H9 (cell line): Measurements from ENCODE around the gene CEMIP2. TPM values are rescaled to one million over a fixed set of nuclear protein-coding genes. Genes with fewer than 3 reads are reported as not detected.

ENCODE experiments used
- DNase-seq: peaks from one replicate; pipeline ENCODE4 v3.0.0-alpha.2; 2017
- H2AFZ ChIP-seq: one replicate; pipeline ENCODE4 v1.6.1; 2013; ENCODE audit warnings: mild to moderate bottlenecking, low read length, control low read depth, moderate library complexity
- H2AK5ac ChIP-seq: 2 replicates; pipeline ENCODE4 v1.6.1; 2013; ENCODE audit warnings: low read length, control low read depth, mixed read lengths; ENCODE audit not compliant: insufficient read length
- H2BK120ac ChIP-seq: one replicate; pipeline ENCODE4 v1.6.1; 2013; ENCODE audit warnings: low read depth, mild to moderate bottlenecking, low read length, control low read depth, inconsistent platforms; ENCODE audit not compliant: poor library complexity, severe bottlenecking
- H2BK12ac ChIP-seq: 2 replicates; pipeline ENCODE4 v1.6.1; 2013; ENCODE audit warnings: low read length, control low read depth, mixed read lengths, low read depth; ENCODE audit not compliant: insufficient read length
- H2BK15ac ChIP-seq: 2 replicates; pipeline ENCODE4 v1.6.1; 2013; ENCODE audit warnings: low read depth, low read length, control low read depth
- H2BK20ac ChIP-seq: one replicate; pipeline ENCODE4 v1.6.1; 2013; ENCODE audit warnings: low read depth, mild to moderate bottlenecking, low read length, control low read depth, inconsistent platforms; ENCODE audit not compliant: poor library complexity, severe bottlenecking
- H2BK5ac ChIP-seq: 2 replicates; pipeline ENCODE4 v1.6.1; 2013; ENCODE audit warnings: low read length, control low read depth, mixed read lengths; ENCODE audit not compliant: insufficient read length
- H3K14ac ChIP-seq: 2 replicates; pipeline ENCODE4 v1.6.1; 2013; ENCODE audit warnings: low read length, control low read depth; ENCODE audit not compliant: insufficient read depth
- H3K18ac ChIP-seq: 2 replicates; pipeline ENCODE4 v1.6.1; 2013; ENCODE audit warnings: low read depth, mild to moderate bottlenecking, mixed read lengths, low read length, control low read depth; ENCODE audit not compliant: insufficient read length
- H3K23ac ChIP-seq: 2 replicates; pipeline ENCODE4 v1.6.1; 2013; ENCODE audit warnings: low read length, control low read depth, mixed read lengths, low read depth; ENCODE audit not compliant: insufficient read length
- H3K23me2 ChIP-seq: 2 replicates; pipeline ENCODE4 v1.6.1; 2013; ENCODE audit warnings: low read depth, mild to moderate bottlenecking, mixed read lengths, low read length, control low read depth; ENCODE audit not compliant: insufficient read length, poor library complexity, severe bottlenecking
- H3K27ac ChIP-seq: 2 replicates; pipeline ENCODE4 v1.5.1; 2013; ENCODE audit warnings: low read length, control low read depth, mixed read lengths, low read depth; ENCODE audit not compliant: insufficient read length
- H3K27me3 ChIP-seq: 2 replicates; pipeline ENCODE4 v1.6.1; 2013; ENCODE audit warnings: low read length, control low read depth, inconsistent platforms; ENCODE audit not compliant: insufficient read depth
- H3K4ac ChIP-seq: 2 replicates; pipeline ENCODE4 v1.6.1; 2013; ENCODE audit warnings: low read depth, mild to moderate bottlenecking, control low read depth, inconsistent platforms, low read length, moderate library complexity
- H3K4me1 ChIP-seq: 2 replicates; pipeline ENCODE4 v1.6.1; 2013; ENCODE audit warnings: low read length, control low read depth, inconsistent platforms; ENCODE audit not compliant: insufficient read depth
- H3K4me2 ChIP-seq: 2 replicates; pipeline ENCODE4 v1.6.1; 2013; ENCODE audit warnings: low read length, control low read depth, mixed read lengths; ENCODE audit not compliant: insufficient read length, insufficient read depth
- H3K56ac ChIP-seq: 2 replicates; pipeline ENCODE4 v1.6.1; 2013; ENCODE audit warnings: low read depth, mild to moderate bottlenecking, mixed read lengths, low read length, control low read depth; ENCODE audit not compliant: insufficient read length
- H3K79me1 ChIP-seq: 2 replicates; pipeline ENCODE4 v1.6.1; 2013; ENCODE audit warnings: low read depth, mild to moderate bottlenecking, moderate library complexity, low read length, control low read depth, inconsistent platforms; ENCODE audit not compliant: insufficient read depth, poor library complexity, severe bottlenecking
- H3K79me2 ChIP-seq: 2 replicates; pipeline ENCODE4 v1.6.1; 2013; ENCODE audit warnings: low read length, control low read depth, inconsistent platforms; ENCODE audit not compliant: insufficient read depth
- H3K9ac ChIP-seq: 2 replicates; pipeline ENCODE4 v1.6.1; 2013; ENCODE audit warnings: low read length, control low read depth, mixed read lengths; ENCODE audit not compliant: insufficient read length; ENCODE audit errors: extremely low read depth
- H3K9me3 ChIP-seq: one replicate; pipeline ENCODE4 v1.6.1; 2013; ENCODE audit warnings: low read depth, low read length, inconsistent platforms; ENCODE audit not compliant: control insufficient read depth
- H3T11ph ChIP-seq: one replicate; pipeline ENCODE4 v1.6.1; 2013; ENCODE audit warnings: mild to moderate bottlenecking, low read length, control low read depth, inconsistent platforms
- H4K20me1 ChIP-seq: one replicate; pipeline ENCODE4 v1.6.1; 2013; ENCODE audit not compliant: control insufficient read depth, insufficient read length, insufficient read depth
- H4K5ac ChIP-seq: 2 replicates; pipeline ENCODE4 v1.6.1; 2013; ENCODE audit warnings: low read depth, mild to moderate bottlenecking, mixed read lengths, low read length, control low read depth; ENCODE audit not compliant: insufficient read length
- H4K8ac ChIP-seq: replicated peaks from 2 replicates; pipeline ENCODE4 v1.6.1; 2013; ENCODE audit warnings: low read length, control low read depth, mixed read lengths, low read depth; ENCODE audit not compliant: insufficient read length
- H4K91ac ChIP-seq: 2 replicates; pipeline ENCODE4 v1.6.1; 2013; ENCODE audit warnings: low read depth, mild to moderate bottlenecking, moderate library complexity, mixed read lengths, low read length, control low read depth; ENCODE audit not compliant: insufficient read length
- H3K27ac Mint-ChIP-seq, 3 experiments: 2 replicates in 2 of 3; 3 replicates in 1 of 3; pipeline ENCODE4 v1.8.0; 2020 to 2021; ENCODE audit warnings: mixed read lengths in 3 of 3, mild to moderate bottlenecking in 1 of 3, moderate library complexity in 1 of 3
- H3K27me3 Mint-ChIP-seq: 2 replicates; pipeline ENCODE4 v1.8.0; 2021; ENCODE audit warnings: low read depth, mild to moderate bottlenecking, moderate library complexity, mixed read lengths
- H3K36me3 Mint-ChIP-seq, 3 experiments: 2 replicates in 2 of 3; 3 replicates in 1 of 3; pipeline ENCODE4 v1.8.0; 2020 to 2021; ENCODE audit warnings: low read depth in 3 of 3, mixed read lengths in 3 of 3; ENCODE audit not compliant: insufficient read depth in 1 of 3
- H3K4me1 Mint-ChIP-seq, 2 experiments: 2 replicates each; pipeline ENCODE4 v1.8.0; 2020; ENCODE audit warnings: mixed read lengths in 2 of 2
- H3K4me3 Mint-ChIP-seq, 2 experiments: 2 replicates in 1 of 2; 3 replicates in 1 of 2; pipeline ENCODE4 v1.8.0; 2020 to 2021; ENCODE audit warnings: mild to moderate bottlenecking in 2 of 2, mixed read lengths in 2 of 2, moderate library complexity in 1 of 2
- H3K9me3 Mint-ChIP-seq, 2 experiments: 2 replicates in 1 of 2; 3 replicates in 1 of 2; pipeline ENCODE4 v1.8.0; 2020; ENCODE audit warnings: mild to moderate bottlenecking in 2 of 2, mixed read lengths in 2 of 2, moderate library complexity in 1 of 2
- WGBS: extraction: QIAGEN DNeasy Blood & Tissue Kit; methylation state at CpG from one replicate; pipeline ENCODE4 v1.1.7; 2013; ENCODE audit warnings: missing lambda C conversion rate, low lambda C conversion rate, mixed read lengths; ENCODE audit not compliant: insufficient read length; ENCODE audit errors: extremely low coverage; 5-methylcytosine and 5-hydroxymethylcytosine counted together
- total RNA-seq: library from RNA; stranded (reverse); gene quantifications from 2 replicates; pipeline ENCODE4 v1.2.1, GENCODE V29; 2021
- TF ChIP-seq, protein P1 (sequence below): fragments of 200-600 bp; sonication (generic); conservative IDR thresholded peaks from 3 replicates; pipeline ENCODE4 v1.8.0; 2021; ENCODE audit warnings: antibody characterized with exemption, mild to moderate bottlenecking

CEMIP2 gene
- total RNA-seq, 1 experiment from 2014 or later: 77.2 TPM

DNA sequence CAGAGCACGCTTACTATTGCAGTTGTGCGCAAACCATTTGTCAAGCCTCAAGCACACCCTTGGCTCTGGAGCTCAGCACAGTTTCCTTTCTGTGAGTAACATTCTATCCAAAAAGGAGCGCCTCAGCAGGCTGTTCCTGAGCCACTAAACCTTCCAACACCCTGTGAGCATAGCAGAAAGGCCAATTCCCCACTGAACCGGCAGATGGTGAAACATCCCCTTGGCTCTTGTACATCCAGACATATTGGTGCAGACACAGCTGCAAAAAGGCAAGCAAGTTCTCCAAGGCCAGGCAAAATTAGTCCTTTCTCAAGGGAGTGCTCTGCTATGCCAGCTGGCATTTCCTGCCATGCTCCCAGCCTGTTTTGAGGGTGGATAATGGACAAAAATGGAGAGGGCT, 44.1 kb upstream of the CEMIP2 start:
- no peak overlapping the region for H4K91ac ChIP-seq
- H3K79me2 ChIP-seq: no peaks in the 10 kb centered on the region
- TF ChIP-seq, protein P1, sequence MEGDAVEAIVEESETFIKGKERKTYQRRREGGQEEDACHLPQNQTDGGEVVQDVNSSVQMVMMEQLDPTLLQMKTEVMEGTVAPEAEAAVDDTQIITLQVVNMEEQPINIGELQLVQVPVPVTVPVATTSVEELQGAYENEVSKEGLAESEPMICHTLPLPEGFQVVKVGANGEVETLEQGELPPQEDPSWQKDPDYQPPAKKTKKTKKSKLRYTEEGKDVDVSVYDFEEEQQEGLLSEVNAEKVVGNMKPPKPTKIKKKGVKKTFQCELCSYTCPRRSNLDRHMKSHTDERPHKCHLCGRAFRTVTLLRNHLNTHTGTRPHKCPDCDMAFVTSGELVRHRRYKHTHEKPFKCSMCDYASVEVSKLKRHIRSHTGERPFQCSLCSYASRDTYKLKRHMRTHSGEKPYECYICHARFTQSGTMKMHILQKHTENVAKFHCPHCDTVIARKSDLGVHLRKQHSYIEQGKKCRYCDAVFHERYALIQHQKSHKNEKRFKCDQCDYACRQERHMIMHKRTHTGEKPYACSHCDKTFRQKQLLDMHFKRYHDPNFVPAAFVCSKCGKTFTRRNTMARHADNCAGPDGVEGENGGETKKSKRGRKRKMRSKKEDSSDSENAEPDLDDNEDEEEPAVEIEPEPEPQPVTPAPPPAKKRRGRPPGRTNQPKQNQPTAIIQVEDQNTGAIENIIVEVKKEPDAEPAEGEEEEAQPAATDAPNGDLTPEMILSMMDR: no peak
- H3K18ac ChIP-seq: no peak overlapping the region
- H3K56ac ChIP-seq: no peak overlapping the region
- no peak overlapping the region for H3K4me3 Mint-ChIP-seq
- no peaks in the 10 kb centered on the region for H3K27me3 ChIP-seq
- no peaks in the 10 kb centered on the region for H4K20me1 ChIP-seq
- no peaks in the 10 kb centered on the region for H3K4me1 ChIP-seq
- H3K27ac ChIP-seq: no peak overlapping the region
- no peak overlapping the region for H2BK20ac ChIP-seq
- H3T11ph ChIP-seq: no peak overlapping the region
- no peaks in the 10 kb centered on the region for H3K23me2 ChIP-seq
- H3K9me3 ChIP-seq: no peaks in the 10 kb centered on the region
- H3K9ac ChIP-seq: no peak overlapping the region
- no peak overlapping the region for H3K4ac ChIP-seq
- no peak overlapping the region for H2BK5ac ChIP-seq
- H3K27me3 Mint-ChIP-seq: no peaks in the 10 kb centered on the region
- H3K4me1 Mint-ChIP-seq: peaks cover 10% of the 10 kb centered on the region in 2 experiments
- H2BK15ac ChIP-seq: no peak overlapping the region
- H3K79me1 ChIP-seq: no peaks in the 10 kb centered on the region
- no peak overlapping the region for H4K8ac ChIP-seq
- H2BK120ac ChIP-seq: no peak overlapping the region
- no peak overlapping the region for H2AK5ac ChIP-seq
- no CpG with 5 or more reads among the region's 4 CpGs for WGBS
- no peak overlapping the region for H4K5ac ChIP-seq
- no peak overlapping the region for H3K14ac ChIP-seq
- H3K27ac Mint-ChIP-seq: no peak overlapping the region
- no peak overlapping the region for H2AFZ ChIP-seq
- H2BK12ac ChIP-seq: no peak overlapping the region
- H3K23ac ChIP-seq: no peak overlapping the region
- H3K4me2 ChIP-seq: no peak overlapping the region
- H3K36me3 Mint-ChIP-seq: no peaks in the 10 kb centered on the region
- no peak for DNase-seq
- no peaks in the 10 kb centered on the region for H3K9me3 Mint-ChIP-seq
